AG04450 (cell line): ENCODE measurements around the gene MANBA. TPM values are rescaled to one million over a fixed set of nuclear protein-coding genes. Genes with fewer than 3 reads are reported as not detected.

Experiments
- CTCF ChIA-PET: fragments of 300-600, 350-600 bp; formaldehyde crosslinking; extraction: SDS; loops from one replicate; lab custom pipeline; 2022; ENCODE audit warnings: antibody characterized with exemption, inconsistent platforms; lab: Charles Lee
- POLR2A ChIA-PET: fragments of 350-600 bp; formaldehyde crosslinking; extraction: SDS; loops from one replicate; lab custom pipeline; 2021; ENCODE audit warnings: antibody characterized with exemption, inconsistent platforms; lab: Yijun Ruan, JAX
- DNase-seq: peaks from one replicate; pipeline ENCODE4 v3.0.0-alpha.2; 2011; ENCODE audit warnings: low read depth, low spot score
- H3K27ac ChIP-seq: one replicate; pipeline ENCODE4 v1.5.1; 2012; ENCODE audit warnings: low read depth, low read length, control low read depth
- H3K27me3 ChIP-seq: one replicate; pipeline ENCODE4 v1.6.0; 2012; ENCODE audit warnings: low read length; ENCODE audit not compliant: control insufficient read depth, insufficient read depth
- H3K4me3 ChIP-seq: 2 replicates; pipeline ENCODE4 v1.5.1; 2011; ENCODE audit warnings: mild to moderate bottlenecking, low read depth, low read length, control low read depth
- H3K9me3 ChIP-seq: 2 replicates; pipeline ENCODE4 v1.5.1; 2012; ENCODE audit warnings: low read length; ENCODE audit not compliant: control insufficient read depth, insufficient read depth
- polyA plus RNA-seq: library from polyadenylated mRNA; depleted of rRNA; stranded (reverse); fragments of >200 nt; gene quantifications from 2 replicates; pipeline ENCODE4 v1.2.3, GENCODE V29; 2011
- TF ChIP-seq, protein P1 (sequence below): IDR thresholded peaks from 2 replicates; pipeline ENCODE4 v1.5.1; 2011; ENCODE audit warnings: low read depth, low read length, control low read depth, inconsistent platforms

The MANBA gene
- polyA plus RNA-seq, 1 experiment = 20.9 TPM

DNA sequence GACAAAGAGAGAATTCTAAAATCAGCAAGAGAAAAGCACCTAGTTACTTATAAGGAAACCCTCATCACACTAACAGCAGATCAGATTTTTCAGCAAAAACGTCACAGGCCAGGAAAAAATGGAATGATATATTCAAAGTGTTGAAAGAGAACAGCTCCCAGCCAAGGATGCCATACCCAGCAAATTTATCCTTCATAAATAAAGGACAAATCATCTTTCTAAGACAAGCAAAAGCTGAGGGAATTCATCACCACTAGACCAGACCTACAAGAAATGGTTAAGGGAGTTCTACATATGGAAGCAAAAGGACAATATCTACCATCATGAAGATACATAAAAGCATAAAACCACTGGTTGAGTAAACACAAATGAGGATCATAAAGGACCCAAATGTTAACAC, 53.6 kb downstream of the MANBA start:
- CTCF ChIA-PET = interaction anchor here (0.6 kb wide), 1 partner anchor 276 kb away, joined by 10 read pairs; no protein-coding TSS in a partner anchor
- TF ChIP-seq, protein P1, sequence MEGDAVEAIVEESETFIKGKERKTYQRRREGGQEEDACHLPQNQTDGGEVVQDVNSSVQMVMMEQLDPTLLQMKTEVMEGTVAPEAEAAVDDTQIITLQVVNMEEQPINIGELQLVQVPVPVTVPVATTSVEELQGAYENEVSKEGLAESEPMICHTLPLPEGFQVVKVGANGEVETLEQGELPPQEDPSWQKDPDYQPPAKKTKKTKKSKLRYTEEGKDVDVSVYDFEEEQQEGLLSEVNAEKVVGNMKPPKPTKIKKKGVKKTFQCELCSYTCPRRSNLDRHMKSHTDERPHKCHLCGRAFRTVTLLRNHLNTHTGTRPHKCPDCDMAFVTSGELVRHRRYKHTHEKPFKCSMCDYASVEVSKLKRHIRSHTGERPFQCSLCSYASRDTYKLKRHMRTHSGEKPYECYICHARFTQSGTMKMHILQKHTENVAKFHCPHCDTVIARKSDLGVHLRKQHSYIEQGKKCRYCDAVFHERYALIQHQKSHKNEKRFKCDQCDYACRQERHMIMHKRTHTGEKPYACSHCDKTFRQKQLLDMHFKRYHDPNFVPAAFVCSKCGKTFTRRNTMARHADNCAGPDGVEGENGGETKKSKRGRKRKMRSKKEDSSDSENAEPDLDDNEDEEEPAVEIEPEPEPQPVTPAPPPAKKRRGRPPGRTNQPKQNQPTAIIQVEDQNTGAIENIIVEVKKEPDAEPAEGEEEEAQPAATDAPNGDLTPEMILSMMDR = no peak
- Histone ChIP-seq H3K27ac (no peak overlapping the region), H3K9me3 (no peaks in the 10 kb centered on the region), H3K4me3 (no peak overlapping the region), H3K27me3 (no peaks in the 10 kb centered on the region)
- DNase-seq = no peak
- POLR2A ChIA-PET = no interaction called here

DNA sequence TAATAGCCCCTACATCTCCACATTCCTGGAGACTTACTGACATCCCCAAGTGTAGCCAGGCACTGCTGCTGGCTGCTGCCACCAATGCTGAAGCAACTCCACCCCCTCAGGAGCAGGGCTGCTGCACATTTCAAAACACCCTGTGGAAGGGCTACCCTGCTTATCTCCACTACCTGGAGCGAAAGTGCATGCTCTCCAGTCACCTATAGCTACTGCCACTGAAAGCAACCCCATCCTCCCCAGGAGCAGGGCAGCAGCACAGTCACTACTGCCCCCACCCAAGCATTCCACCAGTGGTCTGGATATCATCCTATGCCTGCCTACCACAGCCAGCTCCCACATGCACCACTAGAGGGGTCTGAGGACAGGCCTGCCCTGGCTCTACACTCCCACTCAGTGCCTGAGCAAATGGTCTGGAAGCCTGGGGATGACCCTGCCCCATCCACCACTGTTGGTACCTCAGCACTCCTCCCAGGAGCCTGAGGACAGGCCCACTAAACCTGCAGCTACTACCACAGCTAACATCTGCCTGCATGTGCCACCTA, 55.3 kb downstream of the MANBA start:
- H3K27ac ChIP-seq = no peak overlapping the region
- DNase-seq = no peak
- no peaks in the 10 kb centered on the region for H3K27me3 ChIP-seq
- no peak overlapping the region for H3K4me3 ChIP-seq
- ChIA-PET POLR2A (no interaction called here), CTCF (no interaction called here)
- no peaks in the 10 kb centered on the region for H3K9me3 ChIP-seq
- TF ChIP-seq, protein P1 = no peak

DNA sequence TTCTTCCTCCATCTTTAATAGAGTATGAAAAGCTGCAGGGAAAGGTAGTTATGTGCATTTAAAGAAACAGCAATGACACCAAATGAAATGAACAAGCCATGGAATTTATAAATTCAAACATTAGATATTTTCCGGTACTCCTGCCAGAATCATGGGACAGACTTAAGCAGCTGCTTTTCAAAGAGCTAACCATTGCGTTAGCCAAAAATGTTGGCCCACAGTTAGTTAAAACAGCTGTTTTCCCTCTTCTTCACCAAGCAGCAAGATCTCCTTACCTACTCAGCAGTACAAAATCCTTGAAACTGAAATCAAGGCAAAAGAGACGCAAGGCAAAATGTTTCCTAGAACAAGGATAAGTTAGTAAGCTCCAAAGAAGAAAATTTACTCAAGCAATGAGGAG, 64.0 kb downstream of the MANBA start:
- POLR2A ChIA-PET = no interaction called here

DNA sequence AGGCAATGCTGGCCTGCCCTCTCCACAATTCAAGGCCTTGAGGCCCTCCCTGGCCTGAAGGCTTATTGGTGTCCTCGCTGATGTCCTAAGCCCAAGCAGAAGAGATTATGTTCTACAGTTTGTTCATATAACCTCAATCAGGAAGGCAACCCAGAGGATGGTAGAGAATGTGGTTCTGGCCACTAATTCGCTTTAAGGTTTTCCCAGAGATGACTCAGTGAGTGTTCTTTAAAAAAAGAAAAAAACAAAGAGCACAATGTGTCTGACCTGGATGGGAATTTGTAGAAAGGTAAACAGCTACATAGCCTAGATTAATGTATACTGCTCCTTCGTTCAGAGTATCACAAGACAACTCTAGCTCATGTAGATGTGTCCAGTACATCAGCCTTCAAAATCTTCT, 66.0 kb downstream of the MANBA start:
- DNase-seq = no peak
- Histone ChIP-seq H3K27ac (no peak overlapping the region), H3K9me3 (no peaks in the 10 kb centered on the region), H3K4me3 (no peak overlapping the region), H3K27me3 (no peaks in the 10 kb centered on the region)
- POLR2A ChIA-PET = interaction anchor here (0.6 kb wide), 1 partner anchor 133 kb away, joined by 3 read pairs; no protein-coding TSS in a partner anchor
- CTCF ChIA-PET = no interaction called here
- TF ChIP-seq, protein P1 = no peak

More for the DNA sequence above, 64.0 kb downstream of the MANBA start:
- Histone ChIP-seq H3K27me3 (no peaks in the 10 kb centered on the region), H3K4me3 (no peak overlapping the region), H3K27ac (peak overlapping the region; percentile 66), H3K9me3 (no peaks in the 10 kb centered on the region)
- CTCF ChIA-PET = interaction anchor here (1.4 kb wide), 1 partner anchor 19 kb away, joined by 9 read pairs; no protein-coding TSS in a partner anchor
- peak; percentile 73 for DNase-seq
- TF ChIP-seq, protein P1 = no peak

DNA sequence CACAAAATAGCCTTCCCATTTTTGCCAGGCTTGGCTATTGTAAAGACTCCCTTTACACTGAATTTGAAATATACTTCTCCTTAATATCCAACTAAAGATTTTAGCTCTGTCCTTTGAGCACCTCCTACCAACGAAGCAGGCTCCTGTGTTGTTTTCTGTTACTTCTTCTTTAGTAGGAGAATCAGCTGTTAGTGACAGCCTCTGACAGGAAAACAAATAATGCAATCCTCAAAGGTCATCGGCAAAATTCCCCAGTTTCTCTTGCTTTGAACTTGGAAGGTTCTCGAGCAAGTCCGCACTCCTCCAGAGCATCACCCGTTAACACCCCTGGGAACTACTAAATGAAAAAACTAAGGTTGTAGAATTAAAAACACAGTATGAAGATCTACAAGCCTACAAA, 66.9 kb downstream of the MANBA start:
- H3K9me3 ChIP-seq = no peaks in the 10 kb centered on the region

More for the DNA sequence above, 66.9 kb downstream of the MANBA start:
- CTCF ChIA-PET = no interaction called here
- POLR2A ChIA-PET = no interaction called here
- no peak for DNase-seq
- H3K4me3 ChIP-seq = no peak overlapping the region
- TF ChIP-seq, protein P1 = no peak
- no peaks in the 10 kb centered on the region for H3K27me3 ChIP-seq
- no peak overlapping the region for H3K27ac ChIP-seq
